Right renal cortex interstitium (tissue), 3 donors: ENCODE results near the gene BCORL1. TPM values are rescaled to one million over a fixed set of nuclear protein-coding genes. Genes with fewer than 3 reads are reported as not detected.
A peak's percentile ranks its signal among the peaks of the same experiment; 100 is the strongest.

Experiments
- DNase-seq, 3 donors: peaks; one replicate each; pipeline ENCODE4 v3.0.0-alpha.2; 2013; ENCODE audit warnings: low read depth in 3 of 3, low spot score in 2 of 3
- polyA plus RNA-seq, 3 donors: library from polyadenylated mRNA; unstranded; fragments of 120-200 nt; gene quantifications; one replicate each; pipeline ENCODE4 v1.2.1, GENCODE V29; 2013; ENCODE audit not compliant: insufficient read length in 3 of 3

The BCORL1 gene
- polyA plus RNA-seq, 3 donors = 12.9 to 17.5 (median 14.7) TPM

- DNase-seq = no peak
Observed at GRCh38 chrX:130005089-130005807, 22.8 kb downstream of the BCORL1 start.

- no peak for DNase-seq
Observed at GRCh38 chrX:130009658-130010223, 27.3 kb downstream of the BCORL1 start.

GRCh38 chrX:130012683-130013082 lies 30.2 kb downstream of the BCORL1 start:
- DNase-seq = no peak

DNA sequence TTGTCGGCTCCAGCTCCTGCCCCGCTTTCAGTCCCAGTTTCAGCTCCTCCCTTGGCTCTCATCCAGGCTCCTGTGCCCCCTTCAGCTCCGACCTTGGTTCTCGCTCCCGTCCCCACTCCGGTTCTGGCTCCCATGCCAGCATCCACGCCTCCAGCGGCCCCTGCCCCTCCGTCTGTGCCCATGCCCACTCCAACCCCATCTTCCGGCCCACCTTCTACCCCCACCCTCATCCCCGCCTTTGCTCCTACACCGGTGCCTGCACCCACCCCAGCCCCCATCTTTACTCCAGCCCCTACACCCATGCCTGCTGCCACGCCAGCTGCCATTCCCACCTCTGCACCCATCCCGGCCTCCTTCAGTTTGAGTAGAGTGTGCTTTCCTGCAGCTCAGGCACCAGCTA lies 31.2 kb downstream of the BCORL1 start:
- no peak for DNase-seq

DNA sequence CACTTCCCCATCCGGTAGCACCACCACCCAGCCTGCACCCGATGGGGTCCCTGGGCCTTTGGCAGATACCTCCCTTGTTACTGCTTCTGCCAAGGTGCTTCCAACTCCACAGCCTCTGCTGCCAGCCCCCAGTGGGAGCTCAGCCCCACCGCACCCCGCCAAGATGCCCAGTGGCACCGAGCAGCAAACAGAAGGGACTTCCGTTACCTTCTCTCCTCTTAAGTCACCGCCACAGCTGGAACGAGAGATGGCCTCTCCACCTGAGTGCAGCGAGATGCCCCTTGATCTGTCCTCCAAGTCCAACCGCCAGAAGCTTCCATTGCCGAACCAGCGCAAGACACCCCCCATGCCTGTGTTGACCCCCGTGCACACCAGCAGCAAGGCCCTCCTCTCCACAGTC lies 31.9 kb downstream of the BCORL1 start:
- no peak for DNase-seq

DNA sequence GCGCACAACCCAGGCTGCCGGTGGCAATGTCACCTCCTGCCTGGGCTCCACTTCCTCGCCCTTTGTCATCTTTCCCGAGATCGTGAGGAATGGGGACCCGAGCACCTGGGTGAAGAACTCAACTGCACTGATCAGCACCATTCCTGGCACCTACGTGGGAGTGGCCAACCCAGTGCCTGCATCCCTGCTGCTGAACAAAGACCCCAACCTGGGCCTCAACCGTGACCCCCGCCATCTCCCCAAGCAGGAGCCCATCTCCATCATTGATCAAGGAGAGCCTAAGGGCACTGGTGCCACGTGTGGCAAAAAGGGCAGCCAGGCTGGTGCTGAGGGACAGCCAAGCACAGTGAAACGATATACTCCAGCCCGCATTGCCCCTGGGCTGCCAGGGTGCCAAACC lies 32.3 kb downstream of the BCORL1 start:
- no peak for DNase-seq

GRCh38 chrX:130015181-130015580 lies 32.7 kb downstream of the BCORL1 start:
- no peak for DNase-seq

DNA sequence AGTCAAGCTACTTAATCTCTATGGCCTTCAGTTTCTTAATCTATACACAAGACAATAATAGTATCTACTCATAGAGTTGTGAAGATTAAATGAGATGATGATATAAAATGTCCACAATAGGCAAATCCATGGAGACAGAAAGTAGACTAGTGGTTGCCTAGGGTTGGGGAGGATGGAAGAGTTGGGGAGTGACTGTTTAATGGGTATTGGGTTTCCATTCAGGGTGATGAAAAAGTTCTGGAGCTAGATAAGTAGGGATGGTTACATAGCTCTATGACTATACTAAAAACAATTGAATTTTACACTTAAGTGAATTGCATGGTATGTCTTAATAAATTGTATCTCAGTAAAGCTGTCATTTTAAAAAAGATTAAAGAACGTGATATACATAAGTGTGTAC lies 35.7 kb downstream of the BCORL1 start:
- DNase-seq = no peak

DNA sequence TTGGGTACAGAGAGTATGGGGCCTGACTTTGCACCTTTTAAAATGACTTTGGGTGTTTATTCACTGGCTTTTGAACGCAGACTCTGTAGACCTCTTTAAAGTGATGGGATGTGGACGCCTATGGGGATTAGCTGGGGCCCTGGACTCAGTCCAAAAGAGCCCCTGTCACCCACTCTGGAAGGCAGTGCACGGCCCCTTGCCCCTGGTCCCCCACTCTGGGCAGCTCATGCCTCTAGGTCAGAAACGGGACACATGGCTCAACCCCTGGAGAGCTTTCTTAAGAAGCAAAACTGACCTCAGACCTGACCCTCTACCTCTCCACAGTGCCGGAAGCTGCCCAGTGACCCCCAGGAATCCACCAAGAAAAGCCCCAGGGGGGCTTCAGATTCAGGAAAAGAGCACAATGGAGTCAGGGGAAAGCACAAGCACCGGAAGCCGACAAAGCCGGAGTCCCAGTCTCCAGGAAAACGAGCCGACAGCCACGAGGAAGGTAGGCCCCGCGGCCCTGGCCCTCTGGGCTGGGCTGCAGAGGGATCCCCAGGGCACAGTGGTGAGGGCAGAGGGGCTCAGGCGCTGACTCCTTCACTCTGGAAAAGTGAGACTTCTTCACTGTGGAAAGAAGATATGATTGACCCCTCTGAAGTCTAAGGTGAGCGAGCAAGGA lies 38.4 kb downstream of the BCORL1 start:
- DNase-seq = no peak

- peak; percentile 14 to 45 (median 21) for DNase-seq
Observed at GRCh38 chrX:130024127-130024526, 41.7 kb downstream of the BCORL1 start.

GRCh38 chrX:130025256-130025655 lies 42.8 kb downstream of the BCORL1 start:
- no peak for DNase-seq

DNA sequence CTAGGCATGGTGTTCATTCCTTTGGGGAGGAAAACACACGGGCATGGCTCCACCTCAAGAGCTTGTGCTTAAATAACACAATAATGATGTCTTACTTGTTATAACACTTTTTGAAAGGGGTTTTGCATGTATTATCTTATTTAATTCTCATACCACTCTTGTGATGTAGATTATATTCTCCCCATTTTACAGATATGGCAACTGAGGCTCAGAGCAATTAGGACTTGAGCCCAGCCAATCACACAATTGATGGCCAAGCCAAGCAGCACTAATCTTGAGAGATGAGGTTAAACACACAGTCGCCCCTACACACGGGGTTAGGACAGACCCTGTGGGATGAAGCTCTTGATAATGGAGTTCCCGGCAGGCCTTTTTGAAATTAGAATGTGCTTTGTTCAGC lies 45.1 kb downstream of the BCORL1 start:
- DNase-seq = no peak

DNA sequence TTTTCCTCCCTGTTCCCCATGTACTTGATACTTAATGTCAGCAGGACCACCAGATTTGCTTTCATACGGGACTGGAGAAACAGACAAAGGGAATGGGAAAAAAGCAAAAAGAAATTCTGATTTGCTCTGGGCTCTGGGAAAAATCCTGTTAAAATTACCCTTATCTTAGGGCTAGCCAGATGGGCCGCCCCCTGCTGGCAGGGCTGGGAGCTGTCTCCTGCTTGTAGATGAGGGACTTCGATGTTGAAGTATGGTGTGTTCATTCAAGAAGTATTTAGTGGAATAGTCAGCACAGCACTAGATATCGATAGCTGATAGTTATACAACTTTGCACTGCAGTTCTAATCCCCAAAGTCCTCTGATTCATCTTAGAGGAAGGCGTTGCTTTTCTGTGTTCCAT lies 45.8 kb downstream of the BCORL1 start:
- DNase-seq = no peak

- DNase-seq = no peak
Observed at GRCh38 chrX:130030826-130031225, 48.4 kb downstream of the BCORL1 start.

GRCh38 chrX:130032552-130032951 lies 50.1 kb downstream of the BCORL1 start:
- DNase-seq = no peak

DNA sequence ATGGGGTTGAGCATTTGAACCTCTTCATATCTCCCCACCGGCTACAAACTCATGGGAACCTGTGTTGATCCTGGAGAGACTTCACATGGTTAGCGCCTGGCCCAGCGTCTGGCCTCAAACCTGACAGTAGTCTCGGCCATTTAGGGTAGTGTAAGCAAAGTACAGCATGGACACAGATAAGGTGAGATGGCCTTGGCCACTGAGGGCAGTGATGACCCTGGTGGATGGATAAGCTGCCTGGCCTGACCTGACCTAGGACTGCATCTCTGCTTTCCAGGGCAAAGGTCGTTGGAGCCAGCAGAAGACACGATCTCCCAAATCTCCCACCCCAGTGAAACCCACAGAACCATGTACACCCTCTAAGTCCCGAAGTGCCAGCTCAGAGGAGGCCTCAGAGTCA lies 51.7 kb downstream of the BCORL1 start:
- DNase-seq = no peak

DNA sequence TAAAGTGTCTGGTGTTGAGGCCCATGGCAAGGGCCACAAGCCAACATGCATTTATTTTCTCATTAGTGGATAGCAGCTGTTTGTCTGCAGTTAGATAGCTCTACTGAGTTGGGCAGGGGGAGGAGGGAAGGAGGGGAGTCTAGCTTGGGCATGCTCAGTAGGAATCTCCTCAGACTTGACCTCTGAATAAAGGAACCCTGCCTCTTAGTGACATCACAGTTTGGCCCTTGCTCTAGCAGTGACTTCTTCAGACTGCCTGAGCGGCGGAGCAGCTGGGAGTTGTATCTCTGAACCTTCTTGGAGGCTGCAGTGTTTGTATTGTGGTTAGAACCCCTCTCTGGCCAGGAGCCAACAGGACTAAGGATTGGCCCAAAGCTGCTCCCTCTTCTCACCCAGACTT lies 57.4 kb downstream of the BCORL1 start:
- DNase-seq = no peak

- no peak for DNase-seq
Observed at GRCh38 chrX:130047416-130047815, 65.0 kb downstream of the BCORL1 start.

- no peak for DNase-seq
Observed at GRCh38 chrX:130048686-130049222, 66.3 kb downstream of the BCORL1 start.

GRCh38 chrX:130049821-130050220 lies 67.4 kb downstream of the BCORL1 start:
- no peak for DNase-seq

DNA sequence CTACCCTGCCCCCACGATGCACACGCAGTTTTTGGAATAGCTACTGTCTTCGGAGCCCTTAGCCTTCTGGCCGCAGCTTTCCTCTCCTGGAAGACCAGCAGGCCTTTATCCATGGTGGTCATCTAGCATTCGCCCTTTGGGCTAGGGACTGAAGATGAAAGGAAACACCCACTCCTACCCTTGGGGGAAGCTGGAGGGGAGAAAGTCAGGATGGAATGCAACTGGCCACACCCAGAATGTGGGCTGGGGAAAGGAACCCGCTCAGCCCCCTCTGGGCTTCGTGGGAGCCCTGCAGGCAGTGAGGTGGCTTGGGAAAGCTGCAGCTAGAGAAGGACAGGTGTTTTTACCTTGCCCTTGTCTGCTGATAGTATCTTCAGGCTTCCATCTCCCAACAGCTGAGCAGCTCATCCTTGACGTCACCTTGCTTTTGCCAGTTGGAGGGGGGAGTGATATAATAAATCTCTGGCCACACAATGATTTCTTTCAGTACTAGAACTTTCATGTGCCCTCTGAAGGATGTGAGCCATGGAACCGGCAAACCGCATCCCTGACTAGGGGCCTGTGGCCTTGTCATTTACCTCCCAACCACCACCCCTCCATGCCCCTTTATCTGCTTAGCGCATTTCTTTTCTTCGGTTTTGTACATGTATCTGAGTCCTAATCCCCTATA lies 68.9 kb downstream of the BCORL1 start:
- DNase-seq = no peak
